NB4 (cell line): ENCODE measurements around the gene CHST11.

ENCODE experiments used
- DNase-seq: peaks from one replicate; pipeline ENCODE4 v3.0.0; 2010; ENCODE audit warnings: low read depth
- H3K4me3 ChIP-seq: one replicate; pipeline ENCODE4 v1.5.1; 2011; ENCODE audit warnings: mild to moderate bottlenecking, low read depth, low read length, moderate library complexity
- MAX ChIP-seq: IDR thresholded peaks from 2 replicates; pipeline ENCODE4 v1.6.1; 2011; ENCODE audit warnings: low read depth, low read length
- MYC ChIP-seq: IDR thresholded peaks from 2 replicates; pipeline ENCODE4 v1.6.1; 2011; ENCODE audit warnings: low read depth, low read length
- POLR2A ChIP-seq: IDR thresholded peaks from 2 replicates; pipeline ENCODE4 v1.6.1; 2011; ENCODE audit warnings: mild to moderate bottlenecking; ENCODE audit not compliant: insufficient read length; ENCODE audit errors: extremely low read depth
- TF ChIP-seq, protein P1 (sequence below): IDR thresholded peaks from one replicate; pipeline ENCODE4 v1.5.1; 2012; ENCODE audit warnings: low read depth, low read length

CHST11 gene

DNA sequence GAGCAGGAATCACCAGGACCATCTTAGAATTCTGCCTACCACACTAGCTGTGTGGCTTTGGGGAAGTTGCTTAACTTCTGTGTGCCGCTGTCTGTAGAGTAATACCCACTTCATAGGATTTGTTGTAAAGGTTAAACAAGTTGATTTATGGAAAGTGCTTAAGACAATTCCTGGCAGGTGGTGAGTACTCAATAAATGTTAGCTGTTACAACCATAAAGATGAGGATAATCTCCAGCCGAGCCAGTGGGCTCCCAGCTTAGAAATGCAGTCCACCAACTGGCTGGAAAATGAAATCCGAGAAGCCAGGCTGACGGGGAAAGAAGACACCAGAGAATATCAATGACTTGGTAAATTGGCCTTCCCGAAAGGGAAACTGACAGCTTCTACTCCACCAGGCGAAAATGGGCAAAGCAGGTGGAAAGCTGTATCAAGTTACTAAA is 173.5 kb downstream of the CHST11 start:
- TF ChIP-seq, protein P1, sequence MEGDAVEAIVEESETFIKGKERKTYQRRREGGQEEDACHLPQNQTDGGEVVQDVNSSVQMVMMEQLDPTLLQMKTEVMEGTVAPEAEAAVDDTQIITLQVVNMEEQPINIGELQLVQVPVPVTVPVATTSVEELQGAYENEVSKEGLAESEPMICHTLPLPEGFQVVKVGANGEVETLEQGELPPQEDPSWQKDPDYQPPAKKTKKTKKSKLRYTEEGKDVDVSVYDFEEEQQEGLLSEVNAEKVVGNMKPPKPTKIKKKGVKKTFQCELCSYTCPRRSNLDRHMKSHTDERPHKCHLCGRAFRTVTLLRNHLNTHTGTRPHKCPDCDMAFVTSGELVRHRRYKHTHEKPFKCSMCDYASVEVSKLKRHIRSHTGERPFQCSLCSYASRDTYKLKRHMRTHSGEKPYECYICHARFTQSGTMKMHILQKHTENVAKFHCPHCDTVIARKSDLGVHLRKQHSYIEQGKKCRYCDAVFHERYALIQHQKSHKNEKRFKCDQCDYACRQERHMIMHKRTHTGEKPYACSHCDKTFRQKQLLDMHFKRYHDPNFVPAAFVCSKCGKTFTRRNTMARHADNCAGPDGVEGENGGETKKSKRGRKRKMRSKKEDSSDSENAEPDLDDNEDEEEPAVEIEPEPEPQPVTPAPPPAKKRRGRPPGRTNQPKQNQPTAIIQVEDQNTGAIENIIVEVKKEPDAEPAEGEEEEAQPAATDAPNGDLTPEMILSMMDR, result no peak
- TF ChIP-seq MYC (no peak), MAX (no peak), POLR2A (no peak)
- DNase-seq, result peak; percentile 40
- no peak overlapping the region for H3K4me3 ChIP-seq

DNA sequence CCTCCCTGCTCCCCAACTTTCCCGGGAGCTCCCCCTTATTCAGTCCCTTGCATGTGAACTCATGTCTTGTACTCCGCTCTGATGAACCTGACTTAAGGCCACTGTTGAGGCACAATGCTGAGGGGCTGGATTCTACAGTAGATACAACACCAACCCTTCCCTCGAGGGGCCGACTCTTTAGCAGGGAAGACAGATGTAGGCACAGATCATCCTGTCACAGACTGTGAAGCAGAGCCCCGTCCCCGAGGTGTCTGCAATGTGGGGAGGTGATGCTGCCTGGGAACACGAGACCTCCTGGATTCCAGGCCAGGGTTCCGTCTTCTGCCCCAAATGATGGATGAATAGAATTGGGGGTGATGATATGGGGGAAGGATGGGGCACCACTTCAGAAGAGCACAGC is 175.1 kb downstream of the CHST11 start:
- no peak for DNase-seq
- no peak for TF ChIP-seq MAX
- H3K4me3 ChIP-seq, result no peak overlapping the region

GRCh38 chr12:104632724-104633201 is 176.0 kb downstream of the CHST11 start:
- no peak overlapping the region for H3K4me3 ChIP-seq
- TF ChIP-seq MYC, result no peak
- TF ChIP-seq, protein P1, result no peak

GRCh38 chr12:104634044-104634443 is 177.3 kb downstream of the CHST11 start:
- DNase-seq, result no peak
- no peak overlapping the region for H3K4me3 ChIP-seq
- no peak for TF ChIP-seq POLR2A
- TF ChIP-seq MYC, result no peak
- no peak for TF ChIP-seq MAX
- TF ChIP-seq, protein P1, result no peak

More at GRCh38 chr12:104632724-104633201, 176.0 kb downstream of the CHST11 start:
- no peak for DNase-seq

GRCh38 chr12:104634852-104635251 is 178.1 kb downstream of the CHST11 start:
- no peak overlapping the region for H3K4me3 ChIP-seq
- TF ChIP-seq MAX (no peak), POLR2A (no peak), MYC (no peak)
- TF ChIP-seq, protein P1, result no peak

DNA sequence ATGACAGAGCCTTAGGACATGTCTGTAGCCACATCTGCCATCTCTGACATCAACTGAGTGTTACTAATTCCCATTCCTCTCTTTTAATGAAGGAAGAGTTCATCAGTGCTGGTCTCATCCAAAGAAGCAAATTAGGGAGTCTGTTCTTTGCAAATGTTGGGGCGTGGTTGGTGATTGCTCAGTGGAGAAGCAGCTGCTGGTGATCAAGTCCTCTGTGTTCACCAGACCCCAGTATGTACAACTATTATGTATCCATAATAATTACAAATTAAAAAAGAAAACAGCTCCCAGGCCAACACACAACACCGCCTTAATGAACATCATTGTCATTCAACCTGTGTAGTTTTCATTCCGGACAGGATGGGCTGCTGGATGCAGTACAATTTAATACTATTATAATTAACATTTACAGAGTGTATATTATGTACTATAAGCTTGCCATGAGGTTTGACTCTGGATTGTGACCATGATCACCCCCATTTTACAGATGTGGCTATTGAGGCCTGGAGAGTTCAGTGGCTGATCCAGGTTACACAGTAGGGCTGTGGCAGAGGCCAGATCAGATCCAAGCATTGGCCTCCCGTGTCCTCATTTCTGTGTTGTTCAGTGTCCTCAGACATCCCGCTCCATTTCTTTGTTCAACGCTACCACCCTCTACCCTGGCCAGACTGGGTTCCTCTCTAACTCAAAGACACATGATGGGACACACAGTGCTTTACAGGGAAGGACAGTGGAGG is 179.0 kb downstream of the CHST11 start:
- H3K4me3 ChIP-seq, result no peak overlapping the region
- TF ChIP-seq, protein P1, result no peak
- TF ChIP-seq POLR2A (no peak), MYC (no peak), MAX (no peak)
- no peak for DNase-seq

More at GRCh38 chr12:104634852-104635251, 178.1 kb downstream of the CHST11 start:
- no peak for DNase-seq
